ENCODE results near the gene PLXDC2. TPM values are rescaled to one million over a fixed set of nuclear protein-coding genes. Genes with fewer than 3 reads are reported as not detected.

The PLXDC2 gene
- total RNA-seq, 2 experiments from 2014 or later: not detected

GRCh38 chr10:19906108-19906791 lies 90.0 kb downstream of the PLXDC2 start:
- intact Hi-C loops (cut with micrococcal nuclease): no loop called here
- peaks cover 3% of the 10 kb centered on the region for H3K9me3 Mint-ChIP-seq
- no peaks in the 10 kb centered on the region for H3K27me3 Mint-ChIP-seq (ENCODE audit: low read depth)
- CTCF ChIA-PET: no interaction called here
- H3K27ac Mint-ChIP-seq: no peak overlapping the region
- no peak for DNase-seq
- H3K4me3 Mint-ChIP-seq: no peak overlapping the region
- no peaks in the 10 kb centered on the region for H3K36me3 Mint-ChIP-seq (ENCODE audit: low read depth)
- H3K4me1 Mint-ChIP-seq (ENCODE audit: low read depth): no peaks in the 10 kb centered on the region

DNA sequence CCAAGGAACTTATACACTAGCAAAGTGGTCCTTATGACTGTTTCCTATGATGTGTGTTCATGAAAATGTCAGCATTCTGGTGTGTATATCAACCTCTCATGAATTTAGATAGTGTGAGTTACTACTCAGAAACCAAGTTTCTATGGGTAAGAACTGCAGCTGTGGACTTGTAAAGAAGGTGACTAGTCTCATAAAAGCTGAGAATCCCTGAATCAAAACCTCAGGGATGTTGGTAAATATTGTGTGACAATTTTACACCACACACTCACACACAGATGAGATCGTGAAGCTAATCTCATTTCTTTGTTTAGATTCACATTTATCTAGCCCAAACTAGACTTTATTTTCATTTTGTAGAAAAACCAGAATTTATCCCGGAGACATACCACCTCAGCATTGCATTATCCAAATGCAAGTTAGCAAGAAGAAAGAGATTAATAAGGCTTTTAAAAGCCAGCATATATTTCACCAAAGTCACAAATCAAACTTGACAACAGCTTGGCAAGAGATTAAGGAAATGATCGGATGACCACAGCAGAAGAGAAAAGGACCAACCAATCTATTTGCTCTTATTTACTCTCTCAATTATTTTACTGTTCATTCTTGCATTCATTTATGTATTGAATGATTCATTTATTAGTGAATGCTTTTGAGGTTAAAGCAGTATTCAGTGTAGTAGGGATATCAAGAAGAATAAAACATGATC lies 92.9 kb downstream of the PLXDC2 start:
- Mint-ChIP-seq H3K9me3 (peaks cover 3% of the 10 kb centered on the region), H3K27me3 (ENCODE audit: low read depth) (no peaks in the 10 kb centered on the region), H3K4me3 (no peak overlapping the region), H3K4me1 (ENCODE audit: low read depth) (no peaks in the 10 kb centered on the region), H3K27ac (no peak overlapping the region), H3K36me3 (ENCODE audit: low read depth) (no peaks in the 10 kb centered on the region)
- CTCF ChIA-PET: no interaction called here
- DNase-seq: no peak
- intact Hi-C loops (cut with micrococcal nuclease): no loop called here

DNA sequence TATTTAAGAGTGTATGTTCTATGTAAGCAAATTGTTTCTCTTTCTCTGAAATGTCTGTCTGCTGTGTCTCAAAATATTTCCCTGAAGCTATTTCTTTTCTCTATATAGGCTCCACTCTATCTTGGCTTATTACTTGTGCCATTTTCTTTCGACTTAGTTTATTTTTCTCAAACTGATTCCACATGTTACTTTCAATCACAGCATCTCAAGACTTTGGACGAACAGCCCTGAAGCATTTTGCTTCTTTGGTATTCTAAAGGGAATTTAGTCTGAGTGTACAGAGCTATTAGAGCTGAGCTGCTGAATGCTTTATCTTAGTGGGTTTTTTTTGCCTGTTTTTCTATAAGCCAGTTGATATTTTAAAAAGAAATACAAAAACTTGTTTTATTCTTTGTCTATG lies 95.7 kb downstream of the PLXDC2 start:
- no peaks in the 10 kb centered on the region for H3K27me3 Mint-ChIP-seq (ENCODE audit: low read depth)
- CTCF ChIA-PET: no interaction called here
- H3K4me1 Mint-ChIP-seq (ENCODE audit: low read depth): no peaks in the 10 kb centered on the region
- no peaks in the 10 kb centered on the region for H3K36me3 Mint-ChIP-seq (ENCODE audit: low read depth)
- no peak overlapping the region for H3K4me3 Mint-ChIP-seq
- peaks cover 4% of the 10 kb centered on the region for H3K9me3 Mint-ChIP-seq
- DNase-seq: no peak
- H3K27ac Mint-ChIP-seq: no peak overlapping the region
- intact Hi-C loops (cut with micrococcal nuclease): no loop called here

GRCh38 chr10:19913987-19914386 lies 97.8 kb downstream of the PLXDC2 start:
- CTCF ChIA-PET: no interaction called here
- no peak overlapping the region for H3K4me3 Mint-ChIP-seq
- peaks cover 4% of the 10 kb centered on the region for H3K9me3 Mint-ChIP-seq
- H3K27ac Mint-ChIP-seq: no peak overlapping the region
- no peaks in the 10 kb centered on the region for H3K27me3 Mint-ChIP-seq (ENCODE audit: low read depth)
- no peaks in the 10 kb centered on the region for H3K4me1 Mint-ChIP-seq (ENCODE audit: low read depth)
- H3K36me3 Mint-ChIP-seq (ENCODE audit: low read depth): no peaks in the 10 kb centered on the region
- intact Hi-C loops (cut with micrococcal nuclease): no loop called here
- DNase-seq: no peak

- no peak overlapping the region for H3K4me3 Mint-ChIP-seq
- CTCF ChIA-PET: no interaction called here
- peaks cover 4% of the 10 kb centered on the region for H3K9me3 Mint-ChIP-seq
- no peak overlapping the region for H3K27ac Mint-ChIP-seq
- H3K27me3 Mint-ChIP-seq (ENCODE audit: low read depth): no peaks in the 10 kb centered on the region
- no peak for DNase-seq
- intact Hi-C loops (cut with micrococcal nuclease): no loop called here
- H3K4me1 Mint-ChIP-seq (ENCODE audit: low read depth): no peaks in the 10 kb centered on the region
- no peaks in the 10 kb centered on the region for H3K36me3 Mint-ChIP-seq (ENCODE audit: low read depth)
Observed at GRCh38 chr10:19915125-19915524, 98.9 kb downstream of the PLXDC2 start.

DNA sequence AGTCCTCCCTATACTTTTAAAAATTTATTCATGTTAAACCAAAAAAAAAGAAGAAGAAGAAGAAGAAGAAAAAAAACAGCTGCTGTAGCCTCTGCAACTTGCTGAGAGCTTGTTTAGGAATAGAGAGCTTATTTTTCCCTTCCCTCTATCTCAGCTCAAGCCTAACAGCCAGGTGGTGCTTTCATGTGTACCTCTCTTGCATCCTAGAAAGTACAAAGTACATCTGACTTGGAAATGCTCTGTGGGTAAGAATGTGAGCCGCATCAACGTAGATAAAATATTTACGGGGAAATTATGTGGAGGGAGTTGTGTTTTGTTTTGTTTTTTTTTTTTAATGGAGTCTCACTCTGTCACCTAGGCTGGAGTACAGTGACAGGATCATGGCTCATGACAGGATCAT lies 99.6 kb downstream of the PLXDC2 start:
- H3K27me3 Mint-ChIP-seq (ENCODE audit: low read depth): no peaks in the 10 kb centered on the region
- DNase-seq: no peak
- no peaks in the 10 kb centered on the region for H3K36me3 Mint-ChIP-seq (ENCODE audit: low read depth)
- peaks cover 4% of the 10 kb centered on the region for H3K9me3 Mint-ChIP-seq
- H3K27ac Mint-ChIP-seq: no peak overlapping the region
- CTCF ChIA-PET: no interaction called here
- no peak overlapping the region for H3K4me3 Mint-ChIP-seq
- H3K4me1 Mint-ChIP-seq (ENCODE audit: low read depth): no peaks in the 10 kb centered on the region
- intact Hi-C loops (cut with micrococcal nuclease): no loop called here

GRCh38 chr10:19917751-19918478 lies 101.7 kb downstream of the PLXDC2 start:
- Mint-ChIP-seq H3K4me3 (no peak overlapping the region), H3K27ac (no peak overlapping the region), H3K4me1 (ENCODE audit: low read depth) (no peaks in the 10 kb centered on the region), H3K9me3 (peaks cover 4% of the 10 kb centered on the region), H3K27me3 (ENCODE audit: low read depth) (no peaks in the 10 kb centered on the region), H3K36me3 (ENCODE audit: low read depth) (no peaks in the 10 kb centered on the region)
- CTCF ChIA-PET: no interaction called here
- no peak for DNase-seq
- intact Hi-C loops (cut with micrococcal nuclease): no loop called here

DNA sequence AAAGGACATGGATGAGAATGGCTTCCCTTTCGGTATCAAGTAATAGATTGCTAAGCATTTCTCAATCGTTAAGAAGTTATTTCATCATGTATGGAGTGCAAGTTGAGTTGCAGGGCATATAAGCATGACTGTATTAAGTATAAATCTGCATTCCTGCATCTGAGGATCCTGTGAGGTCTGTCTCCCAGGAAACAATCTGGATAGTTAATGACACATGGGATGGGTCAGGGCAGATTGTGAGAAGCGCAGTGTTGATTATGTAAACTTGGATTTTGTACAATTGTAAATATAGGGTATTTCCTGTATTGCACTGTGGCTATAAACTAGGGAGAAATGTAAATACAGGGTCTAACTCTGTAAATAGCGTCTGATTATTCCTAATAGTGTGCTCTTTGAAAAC lies 102.6 kb downstream of the PLXDC2 start:
- intact Hi-C loops (cut with micrococcal nuclease): no loop called here
- no peak overlapping the region for H3K4me3 Mint-ChIP-seq
- no peaks in the 10 kb centered on the region for H3K27me3 Mint-ChIP-seq (ENCODE audit: low read depth)
- CTCF ChIA-PET: no interaction called here
- H3K4me1 Mint-ChIP-seq (ENCODE audit: low read depth): no peaks in the 10 kb centered on the region
- H3K36me3 Mint-ChIP-seq (ENCODE audit: low read depth): no peaks in the 10 kb centered on the region
- DNase-seq: no peak
- peaks cover 4% of the 10 kb centered on the region for H3K9me3 Mint-ChIP-seq
- H3K27ac Mint-ChIP-seq: no peak overlapping the region

DNA sequence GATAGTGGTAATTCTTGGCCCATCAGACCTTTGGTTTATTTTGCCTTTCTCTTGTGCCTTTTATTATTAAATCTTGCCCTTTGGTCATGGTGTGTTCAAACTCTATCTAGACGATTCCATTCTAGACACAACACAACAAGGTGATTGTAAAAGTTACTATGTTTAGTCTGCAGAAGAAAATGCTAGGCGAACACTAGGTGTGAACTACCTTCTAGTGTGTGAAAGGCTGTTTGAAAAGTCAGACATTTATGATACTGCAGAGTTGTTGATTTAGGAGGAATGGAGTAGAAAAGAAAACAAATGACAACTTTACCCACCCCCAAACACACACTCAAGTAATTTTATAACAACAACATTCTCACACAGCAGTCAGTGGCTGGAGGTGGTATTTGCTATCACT lies 103.4 kb downstream of the PLXDC2 start:
- DNase-seq: no peak
- H3K9me3 Mint-ChIP-seq: peaks cover 2% of the 10 kb centered on the region
- intact Hi-C loops (cut with micrococcal nuclease): no loop called here
- H3K36me3 Mint-ChIP-seq (ENCODE audit: low read depth): no peaks in the 10 kb centered on the region
- H3K27ac Mint-ChIP-seq: no peak overlapping the region
- H3K4me3 Mint-ChIP-seq: no peak overlapping the region
- H3K4me1 Mint-ChIP-seq (ENCODE audit: low read depth): no peaks in the 10 kb centered on the region
- no peaks in the 10 kb centered on the region for H3K27me3 Mint-ChIP-seq (ENCODE audit: low read depth)
- CTCF ChIA-PET: no interaction called here

DNA sequence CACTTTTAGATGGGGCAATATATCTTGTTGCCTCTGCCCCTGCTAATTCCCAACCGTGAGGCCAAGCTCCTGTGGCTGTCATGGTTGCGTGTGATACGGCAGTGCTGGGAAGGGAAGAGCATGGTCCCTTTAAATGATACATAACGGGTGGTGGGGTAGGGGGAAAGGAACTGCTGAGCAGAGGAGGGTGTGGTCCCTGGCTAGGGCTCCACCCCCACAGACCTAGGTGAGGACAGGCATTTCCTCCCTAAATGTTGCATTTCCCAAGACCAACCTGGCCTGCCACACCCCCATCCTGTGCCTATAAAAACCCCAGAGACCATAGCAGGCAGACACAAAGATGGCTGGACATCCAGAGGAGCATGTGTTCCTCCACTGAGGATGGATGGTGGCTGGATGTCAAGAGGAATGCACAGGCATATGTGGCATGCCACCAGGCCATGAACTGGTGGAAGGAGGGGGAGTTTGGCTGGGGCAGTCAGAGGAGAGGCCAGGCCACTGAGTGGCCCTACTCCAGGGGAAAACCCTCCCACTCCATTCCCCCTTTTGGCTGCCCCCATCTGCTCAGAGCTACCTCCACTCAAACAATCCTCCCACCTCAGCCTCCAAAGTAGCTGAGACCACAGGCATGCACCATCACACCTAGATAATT lies 104.0 kb downstream of the PLXDC2 start:
- Mint-ChIP-seq H3K36me3 (ENCODE audit: low read depth) (no peaks in the 10 kb centered on the region), H3K4me1 (ENCODE audit: low read depth) (no peaks in the 10 kb centered on the region), H3K9me3 (no peaks in the 10 kb centered on the region), H3K27ac (no peak overlapping the region), H3K27me3 (ENCODE audit: low read depth) (no peaks in the 10 kb centered on the region), H3K4me3 (no peak overlapping the region)
- DNase-seq: no peak
- intact Hi-C loops (cut with micrococcal nuclease): no loop called here
- CTCF ChIA-PET: no interaction called here

DNA sequence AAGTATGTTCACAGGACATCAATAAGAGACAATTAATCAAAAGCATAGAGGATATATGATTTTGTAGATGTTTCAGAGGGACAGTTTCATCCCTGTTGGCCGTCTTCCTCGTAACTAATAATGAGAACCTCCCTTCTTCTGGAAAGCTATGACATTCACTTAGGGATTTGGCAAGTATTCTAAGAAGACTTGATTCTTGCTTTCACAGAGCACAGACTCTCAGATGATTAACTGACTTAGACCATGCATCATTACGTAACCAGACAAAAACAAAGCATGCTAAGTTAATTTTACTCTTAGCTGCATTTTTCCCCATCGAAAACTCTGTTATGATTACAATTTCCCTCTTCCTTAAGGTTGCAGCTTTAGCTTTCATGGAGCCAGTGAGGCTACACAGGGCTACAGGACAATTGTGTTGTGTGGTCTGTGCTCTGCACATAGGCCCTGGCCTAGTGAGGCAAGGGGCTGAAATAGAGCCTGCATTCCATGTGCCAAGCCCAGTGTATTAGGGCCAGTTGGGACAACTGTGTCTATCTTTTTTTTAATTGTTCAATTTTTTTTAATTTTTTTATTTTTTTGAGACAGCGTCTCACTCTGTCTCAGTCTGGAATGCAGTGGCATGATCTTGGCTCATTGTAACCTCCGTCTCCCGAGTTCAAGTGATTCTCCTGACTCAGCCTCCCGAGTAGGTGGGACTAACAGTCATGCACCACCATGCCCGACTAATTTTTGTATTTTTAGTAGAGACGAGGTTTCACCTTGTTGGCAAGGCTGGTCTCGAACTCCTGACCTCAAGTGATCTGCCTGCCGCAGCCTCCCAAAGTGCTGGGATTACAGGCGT lies 105.3 kb downstream of the PLXDC2 start:
- DNase-seq: no peak
- Mint-ChIP-seq H3K4me3 (no peak overlapping the region), H3K36me3 (ENCODE audit: low read depth) (no peaks in the 10 kb centered on the region), H3K4me1 (ENCODE audit: low read depth) (no peaks in the 10 kb centered on the region), H3K9me3 (no peaks in the 10 kb centered on the region), H3K27ac (no peak overlapping the region), H3K27me3 (ENCODE audit: low read depth) (no peaks in the 10 kb centered on the region)
- intact Hi-C loops (cut with micrococcal nuclease): no loop called here
- CTCF ChIA-PET: no interaction called here

Data from activated naive CD4-positive, alpha-beta T cell treated with anti-CD3 and anti-CD28 coated beads for 36 hours (primary cell).